UCSD-AML1 (cell line): ENCODE data around the gene HCN4.
A peak's percentile ranks its signal among the peaks of the same experiment; 100 is the strongest.
"Not testable (repeated sequence)": the region's sequence is repeated elsewhere in the genome, so short reads cannot be mapped to it uniquely, and the experiment has no call there.

ENCODE experiments used
- DNase-seq: peaks from one replicate; lab custom pipeline; 2025; ENCODE audit not compliant: unreplicated experiment; lab: John Stamatoyannopoulos, UW

HCN4 gene

DNA sequence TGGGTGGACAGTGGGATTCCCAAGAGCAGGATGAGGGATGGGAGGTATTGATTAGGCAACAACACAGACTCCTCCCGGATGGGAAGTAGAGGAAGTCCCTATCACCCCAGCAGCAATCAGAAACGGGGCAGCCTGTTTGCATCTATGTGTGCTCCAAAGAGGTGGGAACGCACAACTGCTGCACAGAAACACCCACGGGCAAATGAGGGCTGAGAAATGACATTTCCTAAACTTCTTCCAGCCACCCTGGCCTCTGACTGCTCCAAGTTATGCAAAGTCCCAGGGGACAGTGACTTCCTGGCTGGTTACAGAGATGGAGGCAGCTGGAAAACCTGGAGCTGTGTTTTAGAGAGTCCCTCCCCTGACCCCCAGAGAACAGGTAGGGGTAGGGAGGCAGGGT lies 42.6 kb downstream of the HCN4 start:
- DNase-seq: no peak

DNA sequence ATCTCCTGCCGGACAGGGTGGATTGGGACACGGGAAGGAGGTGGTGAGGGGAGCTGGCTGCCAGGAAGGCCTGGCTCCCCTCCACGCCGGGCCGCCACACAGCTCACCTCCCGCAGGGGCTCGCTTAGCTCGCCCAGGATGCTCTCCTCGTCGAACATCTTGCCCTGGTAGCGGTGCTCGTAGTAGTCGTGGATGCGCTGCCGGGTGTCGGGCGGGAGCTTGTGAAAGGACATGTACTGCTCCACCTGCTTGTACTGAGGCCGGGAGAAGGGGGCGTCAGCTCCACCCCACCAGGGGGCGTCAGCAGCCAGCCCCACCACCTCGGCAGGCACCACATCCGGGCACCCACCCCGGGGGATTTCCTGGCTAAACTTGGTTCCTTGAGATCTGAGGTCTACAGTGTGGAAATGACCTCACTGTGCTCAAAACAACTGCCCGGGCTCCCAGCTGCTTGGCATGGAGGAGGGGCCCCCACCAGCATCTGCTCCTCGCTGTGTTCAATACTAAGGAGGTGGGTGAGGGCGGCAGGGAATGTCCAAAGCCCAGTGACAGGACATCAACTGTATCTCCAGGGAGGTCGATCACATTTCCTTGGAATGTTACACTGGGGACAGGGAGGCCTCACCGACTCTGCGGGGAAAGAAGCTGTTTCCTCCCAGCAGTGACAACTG lies 43.4 kb downstream of the HCN4 start:
- peak; percentile 44 for DNase-seq

DNA sequence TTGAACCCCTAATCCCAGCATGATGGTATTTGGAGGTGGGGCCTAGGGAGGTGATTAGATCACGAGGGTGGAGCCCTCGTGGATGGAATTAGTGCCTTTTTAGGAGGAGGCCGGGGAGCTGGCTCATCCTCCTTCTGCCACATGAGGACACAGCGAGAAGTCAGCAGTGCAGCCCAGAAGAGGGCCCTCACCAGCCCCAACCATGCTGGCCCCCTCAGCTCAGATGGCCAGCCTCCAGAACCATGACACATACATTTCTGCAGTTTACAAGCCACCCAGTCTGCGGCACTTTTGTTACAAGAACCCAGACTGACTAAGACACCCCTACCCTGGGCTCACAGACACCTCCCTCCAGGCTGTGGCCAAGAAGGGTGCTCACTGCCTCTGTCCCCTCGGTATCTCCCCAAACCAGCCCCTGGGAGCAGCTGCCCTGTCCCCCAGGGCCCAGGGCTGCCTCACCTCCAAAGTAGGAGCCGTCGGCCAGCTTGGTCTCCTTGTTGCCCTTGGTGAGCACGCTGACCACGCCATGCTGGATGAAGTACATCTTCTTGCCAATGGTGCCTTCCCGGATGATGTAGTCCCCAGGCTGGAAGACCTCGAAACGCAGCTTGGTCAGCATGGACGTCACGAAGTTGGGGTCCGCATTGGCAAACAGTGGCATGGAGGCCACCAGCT lies 44.1 kb downstream of the HCN4 start:
- no peak for DNase-seq

DNA sequence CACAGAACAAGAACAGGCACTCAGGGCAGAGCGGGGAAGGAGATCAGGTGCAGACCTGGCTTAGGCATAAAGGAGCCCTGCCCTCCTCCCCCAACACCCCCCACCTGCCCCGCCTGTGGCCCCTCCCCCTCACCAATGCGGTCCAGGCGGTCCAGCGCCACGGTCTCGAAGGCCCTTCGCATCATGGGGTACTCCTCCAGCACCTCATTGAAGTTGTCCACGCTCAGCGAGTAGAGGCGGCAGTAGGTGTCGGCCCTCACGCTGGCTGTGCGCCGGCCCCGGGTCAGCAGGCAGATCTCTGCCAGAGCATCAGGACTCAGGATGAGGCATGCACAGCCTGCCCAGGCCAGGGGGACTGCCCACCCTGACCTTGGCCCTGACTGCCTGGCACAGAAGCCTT lies 44.8 kb downstream of the HCN4 start:
- DNase-seq: no peak

DNA sequence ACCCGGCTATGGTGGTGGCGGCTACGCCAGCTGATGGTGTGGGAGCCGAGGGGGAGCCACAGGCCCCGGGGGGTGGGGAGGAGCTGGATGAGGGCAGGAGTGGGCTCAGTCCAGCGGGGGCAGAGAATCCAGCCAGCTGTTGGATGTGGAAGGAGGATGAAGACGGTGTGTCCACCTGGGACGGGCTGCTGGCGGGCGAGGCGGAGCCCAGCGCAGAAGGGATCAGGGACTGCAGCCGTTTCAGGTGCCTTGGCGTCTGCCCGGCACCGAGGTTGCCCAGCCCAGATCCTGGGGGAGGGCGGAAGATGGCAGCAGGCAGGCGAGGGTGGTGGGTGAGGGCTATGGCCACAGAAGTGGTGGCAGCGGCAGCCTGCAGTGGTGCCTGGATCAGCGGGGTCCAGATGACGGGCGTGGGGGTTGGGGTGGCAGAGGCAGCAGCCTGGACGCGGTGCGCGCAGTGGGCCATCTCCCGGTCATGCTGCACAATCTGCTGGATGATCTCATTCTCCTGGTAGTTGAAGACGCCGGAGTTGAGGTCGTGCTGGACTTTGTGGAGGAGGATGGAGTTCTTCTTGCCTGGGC lies 45.3 kb downstream of the HCN4 start:
- DNase-seq: no peak

DNA sequence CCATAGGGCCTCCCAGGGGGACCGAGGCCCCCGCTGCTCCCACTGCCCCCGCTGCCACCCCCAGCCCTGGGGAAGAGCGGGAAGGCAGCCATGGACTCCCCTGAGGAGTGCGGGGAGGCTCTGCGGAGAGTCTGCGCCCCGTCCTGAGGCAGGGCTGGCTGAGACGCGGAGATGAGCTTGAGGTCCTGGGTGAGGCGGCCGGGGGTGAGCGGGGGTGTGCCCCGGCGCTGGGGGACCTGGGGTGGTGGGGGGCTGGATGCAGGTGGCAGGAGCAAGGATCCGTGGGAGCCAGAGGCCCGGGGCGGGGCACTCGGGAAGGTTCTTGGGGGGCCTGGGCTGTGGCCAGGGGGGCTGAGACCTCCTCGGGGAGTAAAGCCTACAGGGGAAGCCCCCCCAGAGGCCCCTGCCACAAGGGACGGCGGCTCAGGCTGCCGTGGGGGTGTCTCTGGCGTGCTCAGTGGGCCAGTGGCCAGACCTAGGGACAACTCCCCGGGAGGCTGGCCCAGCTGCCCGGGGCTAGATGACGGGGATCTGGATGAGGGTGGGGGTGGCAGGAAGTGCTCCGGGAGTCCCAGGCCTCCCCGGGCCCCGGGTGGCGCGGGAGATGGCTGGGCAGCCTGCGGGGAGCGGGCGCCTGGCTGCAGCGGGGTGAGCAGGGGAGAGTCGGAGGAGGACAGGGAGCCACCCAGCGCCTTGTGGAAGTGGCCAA lies 45.9 kb downstream of the HCN4 start:
- DNase-seq: no peak

DNA sequence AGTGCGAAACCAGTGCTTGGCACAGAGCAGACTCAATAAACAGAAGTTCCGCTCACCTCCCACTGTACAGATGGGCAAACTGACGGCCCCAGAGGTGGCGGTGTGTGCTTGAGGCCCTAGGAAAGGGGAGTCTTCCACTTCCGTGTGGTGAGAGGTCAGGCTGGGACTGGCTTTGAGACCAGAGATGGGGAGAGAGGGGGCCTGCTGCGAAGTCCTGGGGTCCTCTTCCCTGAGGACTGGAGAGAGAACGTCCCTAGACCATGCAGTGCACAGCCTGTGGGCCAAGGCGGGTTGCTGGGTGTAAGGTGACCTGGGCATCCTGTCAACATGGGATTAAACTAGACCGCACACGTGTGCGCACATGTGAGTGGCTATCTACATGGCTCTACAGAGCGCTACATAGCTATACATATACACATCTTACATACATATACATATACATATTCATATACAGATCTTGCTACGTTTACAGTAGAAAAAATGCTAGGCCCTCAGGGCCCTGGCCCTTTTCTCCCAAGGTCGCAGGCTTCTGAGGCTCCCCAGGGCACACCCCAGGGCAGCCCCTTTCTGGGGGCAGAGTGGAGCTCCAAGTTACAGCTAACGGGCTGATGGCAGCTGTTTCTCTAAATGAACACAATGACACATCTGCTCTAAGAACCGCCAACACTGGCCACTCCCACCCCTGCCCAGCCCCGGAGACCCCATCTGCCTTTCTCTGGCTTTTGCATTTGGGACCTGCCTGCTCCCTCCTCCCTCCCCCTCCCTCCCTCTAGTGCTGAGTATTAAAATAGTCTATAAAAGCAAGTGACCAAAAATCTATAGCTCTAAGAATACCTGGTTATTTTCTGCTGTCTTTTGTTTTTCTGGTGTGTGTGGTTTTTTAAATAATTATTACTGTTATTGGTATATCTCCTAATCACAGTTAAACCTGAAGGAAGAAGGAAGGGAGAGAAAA lies 47.0 kb downstream of the HCN4 start:
- DNase-seq: no peak

DNA sequence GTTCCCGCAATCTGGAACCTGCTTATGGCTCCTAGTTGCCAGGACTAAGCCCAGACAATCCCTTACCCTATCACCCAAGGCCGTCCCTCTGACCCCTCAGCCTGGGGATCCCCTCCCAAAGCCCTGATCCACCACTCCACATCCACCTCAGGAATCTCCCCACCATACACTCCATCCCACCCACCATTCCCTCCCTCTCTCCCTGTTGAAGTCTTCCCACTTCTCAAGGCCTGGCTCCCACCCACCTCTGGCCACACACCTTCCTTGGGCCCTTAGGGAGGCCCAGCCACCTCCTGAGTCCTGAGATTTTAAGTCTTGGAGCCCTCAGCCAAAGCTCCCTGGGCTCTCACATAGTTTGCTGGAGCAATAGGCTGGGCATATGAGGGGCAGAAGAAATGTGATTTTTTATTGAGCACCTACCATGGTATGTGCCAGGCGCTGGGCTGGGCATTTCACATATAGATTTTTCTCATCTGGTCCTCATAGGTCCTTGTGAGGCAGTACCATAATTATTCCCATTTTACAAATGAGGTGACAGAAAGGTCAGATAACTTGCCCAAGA lies 48.1 kb downstream of the HCN4 start:
- no peak for DNase-seq

DNA sequence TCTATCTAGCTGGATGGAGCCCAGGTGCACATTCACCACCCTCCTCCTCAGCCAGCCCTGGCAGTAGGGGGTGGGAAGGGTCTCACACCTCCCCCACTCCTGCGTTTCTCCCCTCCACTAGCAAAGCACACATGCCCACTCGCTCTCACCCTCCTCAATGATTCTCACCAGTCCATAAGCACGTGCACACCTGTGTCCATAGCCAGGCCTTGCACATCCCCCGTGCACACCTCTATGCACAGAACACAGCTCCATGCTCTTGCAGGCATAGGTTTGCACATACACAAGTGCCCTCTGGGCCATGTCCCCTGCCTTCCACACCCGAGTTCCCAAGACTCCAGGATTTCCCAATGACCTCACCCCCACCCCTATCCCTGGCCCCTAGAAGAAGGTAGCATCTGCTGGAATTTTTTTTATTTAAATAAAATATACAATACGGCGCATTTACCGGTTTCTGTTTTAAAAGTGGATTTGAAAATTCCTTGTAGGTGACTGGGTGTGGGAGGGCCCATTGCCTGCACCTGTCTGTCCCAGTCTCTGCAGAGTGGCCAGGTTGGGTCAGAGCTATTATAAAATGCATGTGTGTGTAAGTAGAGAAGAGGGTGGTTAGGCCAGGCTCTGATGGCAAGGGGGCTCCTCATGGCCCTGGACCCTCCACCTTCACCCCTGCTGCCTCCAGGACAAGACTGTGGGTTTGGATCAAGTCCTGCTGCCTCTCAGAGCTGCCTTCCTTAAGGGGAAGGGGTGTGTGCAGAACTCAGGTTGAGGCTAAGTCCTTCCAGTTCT lies 49.1 kb downstream of the HCN4 start:
- DNase-seq: no peak

DNA sequence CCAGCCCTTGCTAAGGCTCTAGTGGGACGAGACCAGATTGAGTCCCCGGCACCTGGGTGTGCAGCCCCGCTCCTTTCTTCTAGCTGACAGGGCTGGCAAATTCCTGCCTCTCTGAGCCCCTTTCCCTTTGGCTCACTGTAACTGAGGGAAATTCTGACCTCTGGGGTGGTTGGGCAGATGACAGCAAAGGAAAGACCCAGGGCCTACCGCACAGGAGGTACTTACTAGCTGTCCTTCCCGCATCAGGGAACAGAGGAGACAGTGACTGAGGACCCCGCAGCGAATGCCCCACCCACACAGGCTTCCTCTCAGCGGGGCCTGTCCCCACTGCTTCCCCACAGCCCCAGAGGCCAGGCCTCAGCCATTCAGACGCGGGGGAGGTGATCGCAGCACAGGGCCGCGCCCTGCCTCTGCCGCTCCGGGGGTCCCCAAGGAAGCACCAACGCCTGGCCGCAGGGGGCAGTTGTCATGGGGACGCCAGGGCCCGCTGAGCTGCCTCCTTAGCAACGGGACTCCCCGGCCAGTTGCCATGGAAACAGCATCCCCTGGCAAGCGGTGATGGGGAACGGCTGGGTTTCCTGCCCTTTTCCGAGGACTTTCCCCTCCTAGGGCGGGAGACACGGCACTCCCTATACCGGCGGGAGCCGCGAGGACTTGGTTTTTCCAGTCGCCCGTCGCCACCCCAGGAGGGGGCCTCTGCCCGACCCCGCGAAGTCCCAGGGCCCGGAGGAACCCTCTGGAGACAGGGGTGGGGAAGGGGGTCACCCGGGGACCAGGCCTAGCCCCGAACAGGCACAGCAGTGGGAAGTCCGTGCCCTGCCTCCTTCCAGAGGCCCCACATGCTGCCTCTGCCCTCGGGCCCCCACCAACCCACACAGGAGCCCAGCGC lies 50.1 kb downstream of the HCN4 start:
- DNase-seq: no peak

DNA sequence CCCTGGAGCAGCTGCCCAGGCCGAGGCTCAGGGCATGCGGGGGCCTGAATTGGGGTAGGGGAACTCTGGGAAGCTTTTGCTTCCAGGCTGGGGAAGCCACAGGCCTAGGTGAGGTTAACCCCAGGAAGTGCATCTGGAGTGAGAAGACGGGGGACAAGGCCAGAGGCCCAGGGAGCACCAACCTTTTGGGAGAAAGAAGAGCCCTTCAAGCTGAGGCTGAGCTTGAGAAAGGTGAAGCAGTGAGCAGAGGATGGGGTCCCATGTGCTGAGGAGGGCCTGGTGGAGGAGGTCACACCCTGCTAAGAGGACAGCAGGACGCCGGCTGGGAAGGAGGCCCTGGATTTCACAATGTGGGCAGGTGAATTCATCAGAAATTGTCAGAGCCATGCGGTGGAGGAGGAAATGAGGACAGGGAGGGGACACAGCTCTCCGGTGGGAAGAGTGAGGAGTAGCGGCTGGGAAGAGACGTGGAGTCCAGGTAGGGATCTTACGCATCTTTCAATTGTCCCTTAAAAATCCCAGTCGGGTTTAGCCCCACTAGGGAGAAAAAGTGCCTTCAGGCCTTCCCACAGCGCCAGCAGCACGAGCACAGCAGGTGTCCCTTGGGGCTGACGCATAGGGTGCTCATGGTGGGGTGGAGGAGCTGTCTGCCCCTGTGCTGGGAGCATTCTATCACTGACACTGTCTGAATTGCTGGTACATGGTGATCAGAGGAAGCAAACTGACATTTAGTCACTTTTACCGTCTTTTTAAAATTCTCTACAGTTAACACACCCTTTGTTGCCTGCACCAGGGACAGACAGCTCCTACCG lies 50.9 kb downstream of the HCN4 start:
- no peak for DNase-seq

DNA sequence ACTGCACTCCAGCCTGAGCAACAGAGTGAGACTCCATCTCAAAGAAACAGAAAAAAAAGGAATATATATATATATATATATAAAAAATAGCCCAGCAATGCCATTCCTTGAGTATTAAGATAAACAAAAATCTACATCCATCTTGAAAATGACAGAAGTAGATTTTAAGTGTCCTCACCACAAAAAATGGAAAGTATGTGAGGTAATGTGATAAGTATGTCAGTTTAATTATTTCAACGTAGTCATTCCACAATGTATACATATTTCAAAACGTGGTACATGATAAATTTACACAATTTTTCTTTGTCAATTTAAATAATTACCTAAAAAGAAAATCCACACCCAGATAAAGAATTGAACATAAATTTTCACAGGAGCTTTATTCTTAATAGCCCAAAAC lies 54.9 kb downstream of the HCN4 start:
- no peak for DNase-seq

DNA sequence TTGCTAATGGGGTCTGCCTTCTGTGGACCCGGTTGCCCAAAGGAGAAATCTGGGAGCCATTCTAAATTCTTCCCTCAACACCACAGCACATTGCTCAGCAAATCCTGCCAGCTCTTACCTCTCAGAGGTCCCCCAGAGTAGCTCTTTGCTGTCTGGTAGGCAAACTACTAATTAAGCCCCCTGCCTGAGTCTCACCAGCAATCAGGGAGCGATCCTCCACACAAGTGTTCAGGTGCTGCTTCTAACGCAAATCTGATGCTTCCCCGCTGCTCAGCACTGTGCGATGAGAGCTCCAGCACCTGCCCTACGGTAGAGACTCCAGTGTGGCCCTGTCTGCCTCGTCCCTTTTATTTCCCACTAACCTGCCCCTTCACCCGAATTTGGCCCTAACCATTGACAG lies 60.5 kb downstream of the HCN4 start:
- no peak for DNase-seq

DNA sequence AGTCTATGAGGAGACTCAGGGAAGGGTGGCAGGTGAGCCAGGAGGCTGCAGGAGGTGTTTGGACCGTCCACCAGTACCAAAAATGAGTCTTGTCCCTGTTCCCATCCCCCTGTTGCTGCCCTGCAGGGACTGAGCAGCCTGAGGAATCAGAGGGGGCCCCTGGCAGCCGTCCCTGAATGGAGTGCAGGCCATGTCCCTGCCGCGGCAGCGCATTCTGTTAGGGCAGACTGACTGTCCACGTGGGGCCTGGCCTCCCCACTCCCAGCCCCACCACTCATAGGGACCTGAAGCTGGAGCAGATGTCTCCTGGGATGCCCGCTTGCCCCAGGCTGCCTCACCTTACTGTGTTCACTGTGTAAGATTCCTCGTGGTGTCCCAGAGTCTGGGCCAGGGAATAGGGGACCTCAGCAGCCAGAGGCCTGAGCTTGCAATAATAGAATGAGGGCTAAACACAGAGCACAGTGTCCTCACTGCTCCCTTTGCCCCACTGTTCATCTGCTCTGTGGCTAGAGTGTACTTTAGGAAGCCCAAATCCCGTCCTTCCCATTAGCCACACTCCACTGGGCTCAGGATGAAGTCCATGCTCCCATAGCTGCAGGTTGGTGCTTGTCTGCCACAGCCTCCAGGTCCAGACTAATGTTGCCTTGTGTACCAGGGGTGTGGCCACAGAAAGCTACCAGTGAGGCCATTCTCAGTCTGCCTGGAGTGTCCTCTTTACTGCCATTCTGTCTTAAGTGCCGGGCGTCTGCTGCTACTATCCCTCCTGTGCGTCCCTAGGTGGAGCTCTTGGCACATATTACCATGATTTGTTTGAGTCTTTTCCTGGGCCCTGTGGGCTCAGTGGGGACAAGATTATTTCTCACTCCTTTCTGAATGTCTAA lies 63.2 kb downstream of the HCN4 start:
- peak; percentile 44 for DNase-seq

DNA sequence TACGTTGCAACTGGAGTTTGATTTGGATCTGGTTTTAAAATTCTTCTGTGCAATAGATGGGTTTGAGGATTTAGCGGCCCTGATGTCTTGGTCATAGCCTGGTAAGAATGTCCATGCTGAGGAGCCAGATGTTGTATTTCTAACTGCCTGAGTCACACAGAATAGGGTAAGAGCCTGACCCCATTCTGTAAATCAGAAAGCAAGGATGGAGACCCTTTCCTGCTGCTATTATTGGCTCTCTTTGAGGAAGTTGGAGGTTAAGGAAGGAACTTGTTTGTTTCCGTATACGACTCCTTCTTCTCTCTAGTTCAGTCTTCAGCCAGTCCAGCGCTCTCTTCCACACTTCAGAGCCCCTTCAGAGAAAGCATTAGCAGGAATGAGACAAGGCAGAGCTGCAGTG lies 65.1 kb downstream of the HCN4 start:
- no peak for DNase-seq

DNA sequence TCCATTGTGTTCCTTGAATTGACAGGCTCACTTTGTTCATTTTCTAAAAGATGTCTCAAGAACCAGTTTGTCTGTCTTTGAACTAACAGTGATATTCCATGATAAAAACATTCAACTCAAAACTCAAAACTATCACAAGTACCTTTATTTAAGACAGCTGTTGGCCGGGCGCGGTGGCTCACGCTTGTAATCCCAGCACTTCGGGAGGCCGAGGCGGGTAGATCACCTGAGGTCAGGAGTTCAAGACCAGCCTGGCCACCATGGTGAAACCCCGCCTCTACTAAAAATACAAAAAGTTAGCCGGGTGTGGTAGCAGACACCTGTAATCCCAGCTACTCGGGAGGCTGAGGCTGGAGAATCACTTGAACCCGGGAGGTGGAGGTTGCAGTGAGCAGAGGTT lies 68.5 kb downstream of the HCN4 start:
- not testable (repeated sequence) for DNase-seq
